NCI-H345 (cell line): Measurements from ENCODE around the gene UTP15.
A peak's percentile ranks its signal among the peaks of the same experiment; 100 is the strongest.

Experiments
- DNase-seq: peaks from one replicate; lab custom pipeline; 2025; lab: John Stamatoyannopoulos, UW

The UTP15 gene

GRCh38 chr5:73564675-73565074 lies 868 bp upstream of the UTP15 start:
- no peak for DNase-seq

DNA sequence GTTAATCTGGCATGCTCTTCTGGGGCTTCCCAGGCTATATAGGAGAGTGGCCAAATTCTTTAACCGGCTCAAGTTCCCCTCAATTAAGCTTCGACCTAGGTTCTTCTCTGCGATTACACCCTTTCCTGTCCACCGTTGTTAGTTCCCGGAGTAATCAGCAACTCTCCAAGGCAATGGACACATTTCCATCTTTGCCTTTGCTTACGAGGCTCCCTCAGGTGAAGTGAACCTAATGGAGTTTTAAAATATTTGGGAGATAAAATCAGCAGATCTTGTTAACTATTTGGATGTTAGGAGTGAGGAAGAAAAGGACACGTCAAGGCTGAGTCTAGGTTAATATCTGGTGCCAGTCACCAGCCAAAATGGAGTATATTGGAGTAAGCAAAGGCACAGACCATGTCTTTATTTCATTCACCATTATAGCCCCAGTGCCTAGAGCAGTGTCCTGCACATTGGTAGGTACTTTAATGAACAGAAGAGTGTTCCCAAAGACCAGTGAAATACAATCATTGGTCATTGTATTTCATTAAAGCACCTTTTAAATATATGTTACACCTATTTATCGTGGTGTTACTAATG lies 515 bp downstream of the UTP15 start:
- no peak for DNase-seq

DNA sequence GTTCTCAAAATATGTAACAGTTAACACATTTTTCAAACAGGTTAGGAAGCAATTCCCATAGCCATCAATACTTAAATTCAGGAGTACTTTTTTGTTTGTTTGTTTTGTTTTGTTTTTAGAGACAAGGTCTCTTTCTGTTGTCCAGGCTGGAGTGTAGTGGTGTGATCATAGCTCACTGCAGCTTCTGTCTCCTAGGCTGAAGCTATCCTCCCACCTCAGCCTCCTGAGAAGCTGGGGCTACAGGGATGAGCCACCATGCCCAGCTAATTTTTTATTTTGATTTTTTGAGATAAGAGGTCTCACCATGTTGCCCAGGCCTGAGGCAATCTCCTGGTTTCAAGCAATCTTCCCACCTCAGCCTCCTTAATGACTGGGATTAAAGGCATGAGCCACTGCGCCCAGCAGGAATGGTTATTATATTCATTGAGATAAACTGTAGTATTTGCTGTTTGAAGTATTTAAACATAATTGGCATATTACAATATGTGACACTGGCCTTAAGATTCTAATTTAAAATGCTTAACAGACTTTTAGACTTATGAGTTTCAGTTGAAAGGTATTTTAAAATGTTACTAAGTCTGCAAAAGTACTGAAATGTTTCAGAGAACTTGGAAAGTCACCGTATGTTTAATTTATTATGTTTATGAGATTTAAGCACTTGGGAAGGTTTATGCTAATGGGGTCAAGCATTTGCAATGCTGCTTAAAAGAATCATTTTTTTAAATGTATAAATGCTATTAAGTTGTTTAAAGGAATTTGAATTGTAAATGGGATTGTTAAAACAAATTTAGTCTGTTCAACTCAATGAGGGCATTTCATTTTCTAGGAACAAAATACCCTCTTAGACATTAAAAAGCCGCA lies 17.0 kb downstream of the UTP15 start:
- no peak for DNase-seq

DNA sequence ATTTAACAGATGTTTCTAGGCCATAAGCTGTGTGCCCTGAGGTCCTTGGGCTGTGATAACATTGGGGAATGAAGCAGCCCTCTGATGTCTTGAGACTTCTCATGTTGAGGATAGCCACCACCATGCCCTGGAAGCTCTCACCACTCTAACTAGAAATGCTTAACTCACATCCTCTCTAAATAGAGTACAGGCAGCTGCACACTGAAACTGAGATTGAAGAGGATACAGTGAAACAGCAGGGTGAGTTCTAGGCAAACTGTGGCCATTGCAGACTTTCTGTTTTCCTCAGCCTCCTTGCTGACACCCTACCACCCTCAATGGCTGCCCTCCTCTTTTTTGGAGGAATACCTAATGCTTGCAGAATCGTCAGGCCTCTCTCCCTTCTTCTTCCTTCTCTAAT lies 22.4 kb downstream of the UTP15 start:
- no peak for DNase-seq

GRCh38 chr5:73591102-73591695 lies 25.7 kb downstream of the UTP15 start:
- peak; percentile 60 for DNase-seq

GRCh38 chr5:73591698-73592501 lies 26.4 kb downstream of the UTP15 start:
- DNase-seq = peak; percentile 29

DNA sequence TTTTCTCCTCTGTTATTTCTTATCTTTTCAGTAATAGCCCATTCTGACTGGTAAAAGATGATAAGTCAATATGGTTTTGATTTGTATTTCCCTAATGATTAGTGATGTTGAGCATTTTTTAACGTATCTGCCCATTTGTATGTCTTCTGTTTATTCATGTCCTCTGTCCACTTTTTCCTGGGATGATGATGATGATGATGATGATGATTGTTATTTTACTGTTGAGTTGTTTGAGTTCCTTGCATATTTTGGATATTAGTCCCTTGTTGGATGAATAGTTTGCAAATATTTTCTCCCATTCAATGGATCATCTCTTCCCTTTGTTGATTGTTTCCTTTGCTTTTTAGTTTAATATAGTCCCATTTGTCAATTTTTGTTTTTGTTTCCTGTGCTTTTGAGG lies 27.0 kb downstream of the UTP15 start:
- DNase-seq = no peak

DNA sequence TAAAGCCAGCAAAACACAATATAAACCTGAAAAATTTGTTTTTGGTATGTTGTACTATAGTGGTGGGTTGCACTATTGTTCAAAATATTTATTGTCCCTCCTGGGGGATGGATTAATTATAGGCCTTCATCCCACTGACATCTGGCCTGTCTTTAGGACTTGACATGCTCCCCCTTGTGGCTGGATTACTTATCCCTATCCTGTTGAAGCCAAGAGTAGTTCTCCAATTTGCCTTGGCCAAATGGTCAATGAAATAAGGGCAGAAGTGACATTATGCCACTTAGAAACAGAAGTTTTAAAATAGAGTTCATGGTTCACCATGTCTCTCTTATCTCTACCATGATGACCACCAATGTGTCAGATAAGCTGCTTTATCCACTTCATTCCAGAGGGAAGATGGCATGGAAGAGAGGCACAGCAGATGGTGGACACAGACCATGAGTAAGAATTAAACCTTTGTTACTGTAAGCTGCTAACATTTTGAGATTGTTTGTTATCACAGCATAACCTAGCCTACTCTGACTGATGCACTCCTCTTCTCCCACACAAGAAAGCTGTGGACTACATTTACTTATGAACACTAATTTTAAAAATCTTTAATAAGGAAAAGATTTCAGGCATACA lies 31.3 kb downstream of the UTP15 start:
- DNase-seq = peak; percentile 23

DNA sequence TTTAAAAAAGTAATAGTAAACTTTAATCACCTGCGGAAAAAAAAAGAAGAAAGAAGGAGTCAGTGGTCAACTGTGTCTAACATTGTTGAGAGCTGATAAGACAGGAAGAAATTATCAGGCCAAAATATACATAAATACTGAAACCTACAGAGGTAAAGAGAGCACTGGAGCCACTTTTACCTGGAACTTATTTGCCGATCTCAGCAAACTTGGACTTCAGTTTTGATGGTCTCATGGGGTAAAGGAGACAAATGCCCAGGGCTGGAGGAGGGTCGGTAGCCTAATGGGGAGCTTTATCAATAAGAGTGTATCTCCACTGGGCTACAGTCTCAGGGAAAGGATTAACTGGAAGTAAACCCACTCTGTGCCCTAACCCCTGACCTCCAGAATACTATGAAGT lies 33.8 kb downstream of the UTP15 start:
- no peak for DNase-seq

DNA sequence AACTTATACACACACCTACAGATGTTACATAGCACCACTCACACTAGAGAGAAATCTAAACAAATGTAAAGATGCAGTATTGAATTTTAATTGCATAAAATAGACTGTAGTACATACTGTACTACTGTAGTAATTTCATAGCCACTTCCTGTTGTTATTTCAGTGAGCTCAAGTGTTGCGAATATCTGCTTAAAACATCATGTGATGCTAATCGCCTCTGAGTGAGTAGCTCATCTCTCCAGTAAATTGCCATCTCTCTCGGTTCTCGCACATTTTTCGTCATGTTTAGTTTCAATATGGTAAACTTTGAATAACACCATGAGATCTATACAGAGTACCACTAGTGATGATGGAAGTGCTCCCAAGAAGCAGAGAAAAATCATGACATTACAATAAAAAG lies 38.5 kb downstream of the UTP15 start:
- DNase-seq = no peak

DNA sequence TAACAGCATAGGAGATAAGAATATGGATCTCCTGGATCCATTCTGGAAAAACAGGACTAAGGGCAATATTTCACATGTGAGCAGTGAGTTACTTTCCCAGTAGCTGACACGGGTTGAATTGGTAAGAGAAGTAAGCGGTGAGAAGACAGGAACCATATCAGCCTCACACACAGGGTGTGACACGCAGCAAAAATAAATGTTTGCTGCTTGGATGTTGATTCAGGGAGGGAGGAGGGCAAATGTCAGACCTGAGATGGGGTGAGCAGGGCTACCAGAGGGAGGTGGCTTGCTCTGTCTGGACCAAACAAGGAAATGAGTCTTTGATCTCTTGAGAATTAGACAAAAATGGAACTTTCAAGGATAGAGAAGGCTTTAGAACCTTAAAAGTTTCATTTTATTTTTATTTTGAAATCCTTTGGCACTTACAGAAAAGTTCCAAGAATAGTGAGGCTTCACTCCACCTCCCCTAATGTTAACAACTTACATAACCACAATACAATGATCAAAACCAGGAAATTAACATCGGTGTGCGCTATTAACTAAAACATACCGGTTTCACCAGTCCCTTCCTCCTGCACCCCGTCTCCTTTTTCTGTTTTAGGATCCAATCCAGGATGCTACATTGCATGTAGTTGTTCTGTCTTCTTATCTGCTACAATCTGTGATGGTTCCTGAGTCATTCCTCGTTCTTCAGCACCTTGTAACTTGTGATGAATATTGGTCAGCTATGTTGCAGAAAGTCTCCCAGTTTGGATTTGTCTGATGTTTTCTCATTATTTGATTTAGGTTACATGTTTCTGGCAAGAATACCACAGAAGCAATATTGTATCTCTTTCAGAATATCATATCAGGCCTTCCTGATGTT lies 39.9 kb downstream of the UTP15 start:
- DNase-seq = no peak

DNA sequence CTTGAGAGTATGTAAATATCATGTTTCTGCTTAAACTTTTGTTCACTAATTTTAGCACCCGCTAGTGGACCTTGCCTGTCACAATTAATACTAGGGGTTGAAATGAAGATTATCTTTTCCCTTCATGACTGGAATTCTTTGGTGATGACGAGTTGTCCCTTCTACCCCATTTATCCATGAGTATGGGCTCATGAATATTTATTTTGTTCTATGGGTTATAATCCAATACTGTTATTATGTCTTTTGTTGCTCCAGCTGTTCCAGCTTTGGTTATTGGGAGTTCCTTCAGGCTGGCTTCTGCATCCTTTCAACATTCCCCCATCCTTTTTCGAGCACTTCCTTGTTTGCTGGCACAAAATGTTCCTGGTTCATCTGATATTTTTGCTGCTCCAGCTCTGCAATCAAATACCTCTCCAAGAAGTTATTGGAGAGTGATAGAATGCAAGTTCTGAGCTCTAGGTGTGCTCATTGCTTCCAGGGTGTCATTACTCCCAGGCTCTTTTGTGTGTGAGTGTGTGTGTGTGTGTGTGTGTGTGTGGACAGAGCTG lies 40.7 kb downstream of the UTP15 start:
- DNase-seq = no peak

DNA sequence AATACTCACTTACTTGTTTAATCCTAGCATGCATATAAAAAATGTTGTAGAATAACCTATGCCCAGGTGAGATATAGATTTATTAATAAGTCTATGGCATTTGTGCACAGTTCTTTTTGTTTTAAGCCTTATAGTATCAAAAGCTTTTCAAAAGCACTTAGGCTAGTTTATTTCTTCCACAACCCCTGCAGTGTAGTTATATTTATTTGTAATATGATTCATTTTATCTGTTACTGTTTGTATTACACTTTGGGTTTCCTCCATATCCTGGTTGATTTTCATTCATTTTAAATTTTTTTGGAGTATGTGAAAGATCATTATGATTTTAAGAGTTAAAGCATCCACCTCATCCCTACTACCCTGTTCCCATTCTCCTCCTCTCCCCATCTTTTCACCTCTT lies 41.7 kb downstream of the UTP15 start:
- no peak for DNase-seq

GRCh38 chr5:73612799-73613198 lies 47.3 kb downstream of the UTP15 start:
- no peak for DNase-seq

- no peak for DNase-seq
Measured at GRCh38 chr5:73615085-73615484, 49.5 kb downstream of the UTP15 start.

DNA sequence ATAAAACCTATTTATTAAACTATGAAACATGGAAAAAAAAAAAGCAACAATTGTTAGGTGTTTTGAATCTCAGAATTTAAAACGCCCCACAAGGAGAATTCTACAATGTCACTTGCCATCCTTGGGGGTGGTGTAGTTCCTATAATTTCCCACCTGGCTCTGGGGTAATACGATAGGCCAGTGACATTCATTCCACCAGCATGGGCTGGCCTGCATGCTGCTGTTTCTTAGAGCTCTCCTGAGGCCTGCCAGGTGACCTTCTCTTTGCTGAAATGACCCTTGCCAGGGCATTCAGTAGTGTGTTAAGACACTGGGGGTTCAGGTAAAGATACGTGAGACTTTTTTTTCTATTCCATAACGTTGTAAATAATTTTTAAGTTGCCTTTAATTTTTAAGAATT lies 50.4 kb downstream of the UTP15 start:
- DNase-seq = no peak

GRCh38 chr5:73617510-73618279 lies 52.2 kb downstream of the UTP15 start:
- no peak for DNase-seq

GRCh38 chr5:73619606-73620333 lies 54.2 kb downstream of the UTP15 start:
- no peak for DNase-seq

GRCh38 chr5:73620334-73620687 lies 54.8 kb downstream of the UTP15 start:
- DNase-seq = no peak
